ENCODE results near the gene ANKRD60.

ANKRD60 gene

GRCh38 chr20:58208944-58209343, 19.5 kb downstream of the ANKRD60 start:
- H3K27ac ChIP-seq, result no peak overlapping the region
- no peak overlapping the region for H3K4me3 ChIP-seq (ENCODE audit: low read depth in 1 of 2, low read length in 1 of 2)
- no peak for TF ChIP-seq CTCF (IDR thresholded peaks at IDR 0.05)
- peaks cover 0 to 8% of the 10 kb centered on the region in 2 experiments for H3K4me1 ChIP-seq (ENCODE audit: control insufficient read depth in 1 of 2, insufficient read depth in 1 of 2, low read depth in 1 of 2, low read length in 1 of 2)
- H3K9me3 ChIP-seq, result no peaks in the 10 kb centered on the region
- H3K27me3 ChIP-seq, result peaks cover 52% of the 10 kb centered on the region
- no peaks in the 10 kb centered on the region for H3K36me3 ChIP-seq

- H3K27me3 ChIP-seq, result peaks cover 40% of the 10 kb centered on the region
- H3K27ac ChIP-seq, result no peak overlapping the region
- no peak for TF ChIP-seq CTCF (IDR thresholded peaks at IDR 0.05)
- H3K9me3 ChIP-seq, result no peaks in the 10 kb centered on the region
- H3K36me3 ChIP-seq, result no peaks in the 10 kb centered on the region
- no peak overlapping the region for H3K4me3 ChIP-seq (ENCODE audit: low read depth in 1 of 2, low read length in 1 of 2)
- H3K4me1 ChIP-seq (ENCODE audit: control insufficient read depth in 1 of 2, insufficient read depth in 1 of 2, low read depth in 1 of 2, low read length in 1 of 2), result peaks cover 0 to 8% of the 10 kb centered on the region in 2 experiments
Measured at GRCh38 chr20:58205850-58206249, 22.6 kb downstream of the ANKRD60 start.

- Histone ChIP-seq H3K36me3 (no peaks in the 10 kb centered on the region), H3K4me1 (ENCODE audit: control insufficient read depth in 1 of 2, insufficient read depth in 1 of 2, low read depth in 1 of 2, low read length in 1 of 2) (no peaks in the 10 kb centered on the region), H3K9me3 (no peaks in the 10 kb centered on the region), H3K27ac (no peak overlapping the region), H3K4me3 (ENCODE audit: low read depth in 1 of 2, low read length in 1 of 2) (no peak overlapping the region), H3K27me3 (peaks cover 10% of the 10 kb centered on the region)
- no peak for TF ChIP-seq CTCF (IDR thresholded peaks at IDR 0.05)
Measured at GRCh38 chr20:58202044-58202443, 26.4 kb downstream of the ANKRD60 start.

- TF ChIP-seq CTCF (IDR thresholded peaks at IDR 0.05), result no peak
- Histone ChIP-seq H3K9me3 (no peaks in the 10 kb centered on the region), H3K4me1 (ENCODE audit: control insufficient read depth in 1 of 2, insufficient read depth in 1 of 2, low read depth in 1 of 2, low read length in 1 of 2) (no peaks in the 10 kb centered on the region), H3K4me3 (ENCODE audit: low read depth in 1 of 2, low read length in 1 of 2) (no peak overlapping the region), H3K27ac (no peak overlapping the region), H3K27me3 (peaks cover 10% of the 10 kb centered on the region), H3K36me3 (no peaks in the 10 kb centered on the region)
Measured at GRCh38 chr20:58201616-58202015, 26.8 kb downstream of the ANKRD60 start.

GRCh38 chr20:58199469-58199868, 29.0 kb downstream of the ANKRD60 start:
- no peak overlapping the region for H3K27ac ChIP-seq
- no peak for TF ChIP-seq CTCF (IDR thresholded peaks at IDR 0.05)
- peaks cover 10% of the 10 kb centered on the region for H3K27me3 ChIP-seq
- no peak overlapping the region for H3K4me3 ChIP-seq (ENCODE audit: low read depth in 1 of 2, low read length in 1 of 2)
- H3K4me1 ChIP-seq (ENCODE audit: control insufficient read depth in 1 of 2, insufficient read depth in 1 of 2, low read depth in 1 of 2, low read length in 1 of 2), result no peaks in the 10 kb centered on the region
- no peaks in the 10 kb centered on the region for H3K9me3 ChIP-seq
- H3K36me3 ChIP-seq, result no peaks in the 10 kb centered on the region

- no peaks in the 10 kb centered on the region for H3K9me3 ChIP-seq
- no peak overlapping the region for H3K4me3 ChIP-seq (ENCODE audit: low read depth in 1 of 2, low read length in 1 of 2)
- H3K36me3 ChIP-seq, result no peaks in the 10 kb centered on the region
- TF ChIP-seq CTCF (IDR thresholded peaks at IDR 0.05), result no peak
- H3K27me3 ChIP-seq, result peaks cover 10% of the 10 kb centered on the region
- no peaks in the 10 kb centered on the region for H3K4me1 ChIP-seq (ENCODE audit: control insufficient read depth in 1 of 2, insufficient read depth in 1 of 2, low read depth in 1 of 2, low read length in 1 of 2)
- no peak overlapping the region for H3K27ac ChIP-seq
Measured at GRCh38 chr20:58198901-58199355, 29.5 kb downstream of the ANKRD60 start.

All from neutrophil (primary cell).